Measurements from ENCODE around the gene MYH9.

MYH9 gene

DNA sequence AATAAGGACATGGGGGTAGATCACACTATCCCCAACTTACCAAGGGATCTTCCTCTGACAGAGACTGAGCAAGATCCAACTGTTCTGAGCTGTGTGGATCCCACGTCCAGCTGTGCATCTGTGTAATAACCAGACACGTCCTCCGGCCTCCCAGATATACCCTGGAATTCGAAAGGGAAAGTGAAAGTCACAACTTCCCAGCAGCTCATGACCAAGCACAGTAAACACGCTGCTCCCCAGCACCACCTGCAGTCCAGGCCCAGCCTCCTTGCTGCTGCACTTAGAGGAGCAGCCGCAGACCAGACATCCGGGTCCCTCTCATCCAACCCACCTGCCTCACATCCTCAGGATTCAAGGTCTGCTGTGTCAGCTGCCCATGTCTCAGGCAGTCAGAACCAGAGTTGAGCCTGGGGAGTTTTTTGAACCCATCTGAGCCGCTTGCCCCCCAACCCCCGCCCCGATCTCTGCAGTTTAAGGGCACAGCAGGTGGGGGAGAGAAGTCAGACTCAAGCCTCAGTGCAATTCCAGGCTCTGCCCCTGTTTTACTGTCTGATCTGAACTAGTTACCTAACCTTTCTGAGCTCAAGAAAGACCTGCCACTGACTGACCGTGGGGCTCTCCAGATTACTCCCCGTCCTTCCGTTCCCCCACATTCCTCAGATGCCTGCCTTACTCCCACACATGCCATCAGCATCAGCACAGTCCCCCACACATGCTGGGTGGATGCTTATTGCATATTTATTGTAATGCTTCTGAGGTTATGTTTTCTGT, 148.2 kb downstream of the MYH9 start, which contains the start of gene APOL2 (continued):
- TF ChIP-seq, protein P1, sequence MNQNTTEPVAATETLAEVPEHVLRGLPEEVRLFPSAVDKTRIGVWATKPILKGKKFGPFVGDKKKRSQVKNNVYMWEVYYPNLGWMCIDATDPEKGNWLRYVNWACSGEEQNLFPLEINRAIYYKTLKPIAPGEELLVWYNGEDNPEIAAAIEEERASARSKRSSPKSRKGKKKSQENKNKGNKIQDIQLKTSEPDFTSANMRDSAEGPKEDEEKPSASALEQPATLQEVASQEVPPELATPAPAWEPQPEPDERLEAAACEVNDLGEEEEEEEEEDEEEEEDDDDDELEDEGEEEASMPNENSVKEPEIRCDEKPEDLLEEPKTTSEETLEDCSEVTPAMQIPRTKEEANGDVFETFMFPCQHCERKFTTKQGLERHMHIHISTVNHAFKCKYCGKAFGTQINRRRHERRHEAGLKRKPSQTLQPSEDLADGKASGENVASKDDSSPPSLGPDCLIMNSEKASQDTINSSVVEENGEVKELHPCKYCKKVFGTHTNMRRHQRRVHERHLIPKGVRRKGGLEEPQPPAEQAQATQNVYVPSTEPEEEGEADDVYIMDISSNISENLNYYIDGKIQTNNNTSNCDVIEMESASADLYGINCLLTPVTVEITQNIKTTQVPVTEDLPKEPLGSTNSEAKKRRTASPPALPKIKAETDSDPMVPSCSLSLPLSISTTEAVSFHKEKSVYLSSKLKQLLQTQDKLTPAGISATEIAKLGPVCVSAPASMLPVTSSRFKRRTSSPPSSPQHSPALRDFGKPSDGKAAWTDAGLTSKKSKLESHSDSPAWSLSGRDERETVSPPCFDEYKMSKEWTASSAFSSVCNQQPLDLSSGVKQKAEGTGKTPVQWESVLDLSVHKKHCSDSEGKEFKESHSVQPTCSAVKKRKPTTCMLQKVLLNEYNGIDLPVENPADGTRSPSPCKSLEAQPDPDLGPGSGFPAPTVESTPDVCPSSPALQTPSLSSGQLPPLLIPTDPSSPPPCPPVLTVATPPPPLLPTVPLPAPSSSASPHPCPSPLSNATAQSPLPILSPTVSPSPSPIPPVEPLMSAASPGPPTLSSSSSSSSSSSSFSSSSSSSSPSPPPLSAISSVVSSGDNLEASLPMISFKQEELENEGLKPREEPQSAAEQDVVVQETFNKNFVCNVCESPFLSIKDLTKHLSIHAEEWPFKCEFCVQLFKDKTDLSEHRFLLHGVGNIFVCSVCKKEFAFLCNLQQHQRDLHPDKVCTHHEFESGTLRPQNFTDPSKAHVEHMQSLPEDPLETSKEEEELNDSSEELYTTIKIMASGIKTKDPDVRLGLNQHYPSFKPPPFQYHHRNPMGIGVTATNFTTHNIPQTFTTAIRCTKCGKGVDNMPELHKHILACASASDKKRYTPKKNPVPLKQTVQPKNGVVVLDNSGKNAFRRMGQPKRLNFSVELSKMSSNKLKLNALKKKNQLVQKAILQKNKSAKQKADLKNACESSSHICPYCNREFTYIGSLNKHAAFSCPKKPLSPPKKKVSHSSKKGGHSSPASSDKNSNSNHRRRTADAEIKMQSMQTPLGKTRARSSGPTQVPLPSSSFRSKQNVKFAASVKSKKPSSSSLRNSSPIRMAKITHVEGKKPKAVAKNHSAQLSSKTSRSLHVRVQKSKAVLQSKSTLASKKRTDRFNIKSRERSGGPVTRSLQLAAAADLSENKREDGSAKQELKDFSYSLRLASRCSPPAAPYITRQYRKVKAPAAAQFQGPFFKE (tag by site-specific recombination; IDR thresholded peaks at IDR 0.05; ENCODE audit: borderline replicate concordance): no peak
- TF ChIP-seq, protein P2, sequence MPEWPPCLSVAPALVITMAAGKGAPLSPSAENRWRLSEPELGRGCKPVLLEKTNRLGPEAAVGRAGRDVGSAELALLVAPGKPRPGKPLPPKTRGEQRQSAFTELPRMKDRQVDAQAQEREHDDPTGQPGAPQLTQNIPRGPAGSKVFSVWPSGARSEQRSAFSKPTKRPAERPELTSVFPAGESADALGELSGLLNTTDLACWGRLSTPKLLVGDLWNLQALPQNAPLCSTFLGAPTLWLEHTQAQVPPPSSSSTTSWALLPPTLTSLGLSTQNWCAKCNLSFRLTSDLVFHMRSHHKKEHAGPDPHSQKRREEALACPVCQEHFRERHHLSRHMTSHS (tag by site-specific recombination; IDR thresholded peaks at IDR 0.05): no peak
- TF ChIP-seq ZNF629 (tag by site-specific recombination; IDR thresholded peaks at IDR 0.05): peak; percentile 43
- no peak for TF ChIP-seq ZNF792 (tag by site-specific recombination; IDR thresholded peaks at IDR 0.05)
- TF ChIP-seq ZNF19 (tag by site-specific recombination; IDR thresholded peaks at IDR 0.05; ENCODE audit: low read depth): no peak
- no peak for TF ChIP-seq ZNF707 (tag by site-specific recombination; IDR thresholded peaks at IDR 0.05)
- no peak for TF ChIP-seq ZNF670 (tag by site-specific recombination; IDR thresholded peaks at IDR 0.05; ENCODE audit: low read depth)
- no peak for TF ChIP-seq ZEB2 (tag by site-specific recombination; IDR thresholded peaks at IDR 0.05)
- TF ChIP-seq ZFP69B (tag by site-specific recombination; IDR thresholded peaks at IDR 0.05): 0 out of 2 replicates have a peak, but pooled peaks have one; percentile 22
- TF ChIP-seq ZNF558 (tag by site-specific recombination; IDR thresholded peaks at IDR 0.05): no peak
- no peak for TF ChIP-seq ZNF747 (tag by site-specific recombination; IDR thresholded peaks at IDR 0.05)
- TF ChIP-seq TRIM28 (IDR thresholded peaks at IDR 0.05; ENCODE audit: borderline replicate concordance, low read length): peak; percentile 87
- no peak for TF ChIP-seq ZBTB21 (tag by site-specific recombination; IDR thresholded peaks at IDR 0.05)
- TF ChIP-seq ZNF544 (tag by site-specific recombination; IDR thresholded peaks at IDR 0.05): no peak
- TF ChIP-seq FEZF1 (tag by site-specific recombination; IDR thresholded peaks at IDR 0.05): no peak
- TF ChIP-seq ZNF416 (tag by site-specific recombination; IDR thresholded peaks at IDR 0.05): no peak
- peak; percentile 68 for TF ChIP-seq ZFHX2 (tag by site-specific recombination; conservative IDR thresholded peaks at IDR 0.05)
- TF ChIP-seq, protein P3, sequence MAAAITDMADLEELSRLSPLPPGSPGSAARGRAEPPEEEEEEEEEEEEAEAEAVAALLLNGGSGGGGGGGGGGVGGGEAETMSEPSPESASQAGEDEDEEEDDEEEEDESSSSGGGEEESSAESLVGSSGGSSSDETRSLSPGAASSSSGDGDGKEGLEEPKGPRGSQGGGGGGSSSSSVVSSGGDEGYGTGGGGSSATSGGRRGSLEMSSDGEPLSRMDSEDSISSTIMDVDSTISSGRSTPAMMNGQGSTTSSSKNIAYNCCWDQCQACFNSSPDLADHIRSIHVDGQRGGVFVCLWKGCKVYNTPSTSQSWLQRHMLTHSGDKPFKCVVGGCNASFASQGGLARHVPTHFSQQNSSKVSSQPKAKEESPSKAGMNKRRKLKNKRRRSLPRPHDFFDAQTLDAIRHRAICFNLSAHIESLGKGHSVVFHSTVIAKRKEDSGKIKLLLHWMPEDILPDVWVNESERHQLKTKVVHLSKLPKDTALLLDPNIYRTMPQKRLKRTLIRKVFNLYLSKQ (tag by site-specific recombination; IDR thresholded peaks at IDR 0.05; ENCODE audit: borderline replicate concordance): no peak
- no peak; the same call in 1 of the 2 replicates for TF ChIP-seq ZNF660 (tag by site-specific recombination; IDR thresholded peaks at IDR 0.05)
- TF ChIP-seq ZNF529 (tag by site-specific recombination; IDR thresholded peaks at IDR 0.05; ENCODE audit: insufficient replicate concordance): no peak
- no peak for TF ChIP-seq ZNF433 (tag by site-specific recombination; IDR thresholded peaks at IDR 0.05; ENCODE audit: low read depth)
- no peak for TF ChIP-seq ZNF555 (tag by site-specific recombination; conservative IDR thresholded peaks at IDR 0.05)
- TF ChIP-seq GLI4 (tag by site-specific recombination; IDR thresholded peaks at IDR 0.05): no peak
- no peak for TF ChIP-seq ZNF777 (tag by site-specific recombination; IDR thresholded peaks at IDR 0.05; ENCODE audit: borderline replicate concordance)
- peak; percentile 43; the same call in 1 of the 2 replicates for TF ChIP-seq ZNF324 (tag by site-specific recombination; IDR thresholded peaks at IDR 0.05)
- TF ChIP-seq, protein P4, sequence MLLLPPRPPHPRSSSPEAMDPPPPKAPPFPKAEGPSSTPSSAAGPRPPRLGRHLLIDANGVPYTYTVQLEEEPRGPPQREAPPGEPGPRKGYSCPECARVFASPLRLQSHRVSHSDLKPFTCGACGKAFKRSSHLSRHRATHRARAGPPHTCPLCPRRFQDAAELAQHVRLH (tag by site-specific recombination; IDR thresholded peaks at IDR 0.05): peak; percentile 81
- TF ChIP-seq ZNF514 (tag by site-specific recombination; IDR thresholded peaks at IDR 0.05): no peak
- TF ChIP-seq, protein P5, sequence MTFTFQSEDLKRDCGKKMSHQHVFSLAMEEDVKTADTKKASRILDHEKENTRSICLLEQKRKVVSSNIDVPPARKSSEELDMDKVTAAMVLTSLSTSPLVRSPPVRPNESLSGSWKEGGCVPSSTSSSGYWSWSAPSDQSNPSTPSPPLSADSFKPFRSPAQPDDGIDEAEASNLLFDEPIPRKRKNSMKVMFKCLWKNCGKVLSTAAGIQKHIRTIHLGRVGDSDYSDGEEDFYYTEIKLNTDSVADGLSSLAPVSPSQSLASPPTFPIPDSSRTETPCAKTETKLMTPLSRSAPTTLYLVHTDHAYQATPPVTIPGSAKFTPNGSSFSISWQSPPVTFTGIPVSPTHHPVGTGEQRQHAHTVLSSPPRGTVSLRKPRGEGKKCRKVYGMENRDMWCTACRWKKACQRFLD (tag by site-specific recombination; IDR thresholded peaks at IDR 0.05): no peak
- TF ChIP-seq, protein P6, sequence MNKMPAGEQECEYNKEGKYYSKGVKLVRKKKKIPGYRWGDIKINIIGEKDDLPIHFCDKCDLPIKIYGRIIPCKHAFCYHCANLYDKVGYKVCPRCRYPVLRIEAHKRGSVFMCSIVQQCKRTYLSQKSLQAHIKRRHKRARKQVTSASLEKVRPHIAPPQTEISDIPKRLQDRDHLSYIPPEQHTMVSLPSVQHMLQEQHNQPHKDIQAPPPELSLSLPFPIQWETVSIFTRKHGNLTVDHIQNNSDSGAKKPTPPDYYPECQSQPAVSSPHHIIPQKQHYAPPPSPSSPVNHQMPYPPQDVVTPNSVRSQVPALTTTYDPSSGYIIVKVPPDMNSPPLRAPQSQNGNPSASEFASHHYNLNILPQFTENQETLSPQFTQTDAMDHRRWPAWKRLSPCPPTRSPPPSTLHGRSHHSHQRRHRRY (tag by site-specific recombination; IDR thresholded peaks at IDR 0.05): no peak
- peak; percentile 61; the same call in 1 of the 2 replicates for TF ChIP-seq ZXDB (tag by site-specific recombination; IDR thresholded peaks at IDR 0.05)

All from HEK293 (cell line).